ENCODE results near the gene PRDM8.

Gene PRDM8

GRCh38 chr4:80188457-80188800 is 8.9 kb upstream of the PRDM8 start:
- Histone ChIP-seq H3K36me3 (ENCODE audit: control insufficient read depth in 2 of 2, insufficient read depth in 1 of 2, low read length in 2 of 2) (no peaks in the 10 kb centered on the region), H3K4me1 (ENCODE audit: control insufficient read depth, insufficient read depth, low read length) (no peaks in the 10 kb centered on the region), H3K4me3 (ENCODE audit: low read depth, low read length) (no peak overlapping the region), H3K9me3 (ENCODE audit: control insufficient read depth, insufficient read depth, low read depth, low read length) (no peaks in the 10 kb centered on the region), H3K27ac (ENCODE audit: extremely low read depth, low read depth, low read length) (no peak overlapping the region)
- POLR2A ChIA-PET = interaction anchor here (1.3 kb wide), 1 partner anchor 9 kb away, joined by 4 read pairs; the partner anchor contains the start of gene PRDM8
- CTCF ChIA-PET = interaction anchor here (0.7 kb wide), 1 partner anchor 145 kb away, joined by 3 read pairs; no protein-coding TSS in a partner anchor
- TF ChIP-seq ZNF302 (tag by site-specific recombination; IDR thresholded peaks at IDR 0.05; ENCODE audit: low read depth) (no peak), ZNF24 (tag by site-specific recombination; IDR thresholded peaks at IDR 0.05) (no peak), ZNF362 (tag by site-specific recombination; IDR thresholded peaks at IDR 0.05) (no peak), ZSCAN5A (tag by site-specific recombination; IDR thresholded peaks at IDR 0.05) (no peak), RBAK (tag by site-specific recombination; IDR thresholded peaks at IDR 0.05) (no peak), ZNF184 (tag by site-specific recombination; IDR thresholded peaks at IDR 0.05) (no peak), ZNF292 (tag by site-specific recombination; IDR thresholded peaks at IDR 0.05; ENCODE audit: borderline replicate concordance, low read depth) (no peak), ZNF639 (tag by site-specific recombination; IDR thresholded peaks at IDR 0.05) (no peak), PRDM2 (tag by site-specific recombination; IDR thresholded peaks at IDR 0.05; ENCODE audit: borderline replicate concordance) (no peak), HOXD13 (CRISPR knock-in tag; IDR thresholded peaks at IDR 0.05; ENCODE audit: borderline replicate concordance) (no peak)

- CTCF ChIA-PET = interaction anchor here (0.6 kb wide), 1 partner anchor 32 kb away, joined by 3 read pairs; no protein-coding TSS in a partner anchor
- POLR2A ChIA-PET = interaction anchor here (1.3 kb wide), 1 partner anchor 8 kb away, joined by 4 read pairs; the partner anchor contains the start of gene PRDM8
- Histone ChIP-seq H3K9me3 (ENCODE audit: control insufficient read depth, insufficient read depth, low read depth, low read length) (no peaks in the 10 kb centered on the region), H3K4me1 (ENCODE audit: control insufficient read depth, insufficient read depth, low read length) (peaks cover 4% of the 10 kb centered on the region; the same call in 1 of the 2 replicates), H3K27ac (ENCODE audit: extremely low read depth, low read depth, low read length) (no peak overlapping the region), H3K4me3 (ENCODE audit: low read depth, low read length) (no peak overlapping the region), H3K36me3 (ENCODE audit: control insufficient read depth in 2 of 2, insufficient read depth in 1 of 2, low read length in 2 of 2) (no peaks in the 10 kb centered on the region)
- TF ChIP-seq ZNF792 (tag by site-specific recombination; IDR thresholded peaks at IDR 0.05) = no peak
- TF ChIP-seq ZNF549 (tag by site-specific recombination; IDR thresholded peaks at IDR 0.05) = no peak
- TF ChIP-seq ZNF155 (tag by site-specific recombination; IDR thresholded peaks at IDR 0.05) = no peak
- no peak for TF ChIP-seq ZNF777 (tag by site-specific recombination; IDR thresholded peaks at IDR 0.05; ENCODE audit: borderline replicate concordance)
- no peak for TF ChIP-seq REPIN1 (tag by site-specific recombination; IDR thresholded peaks at IDR 0.05; ENCODE audit: low read depth)
- no peak for TF ChIP-seq ZBTB20 (tag by site-specific recombination; IDR thresholded peaks at IDR 0.05)
These were observed 8.4 kb upstream of the PRDM8 start for GRCh38 chr4:80188801-80189458.
